GM18873 (cell line): ENCODE data around the gene SLC15A5.

Source experiments
- ATAC-seq: cut with Tn5 transposase; IDR thresholded peaks from one replicate; pipeline ENCODE4 v1.9.1; 2021; ENCODE audit warnings: mild to moderate bottlenecking, moderate library complexity, moderate number of reproducible peaks; ENCODE audit not compliant: unreplicated experiment, low FRiP score

Gene SLC15A5

DNA sequence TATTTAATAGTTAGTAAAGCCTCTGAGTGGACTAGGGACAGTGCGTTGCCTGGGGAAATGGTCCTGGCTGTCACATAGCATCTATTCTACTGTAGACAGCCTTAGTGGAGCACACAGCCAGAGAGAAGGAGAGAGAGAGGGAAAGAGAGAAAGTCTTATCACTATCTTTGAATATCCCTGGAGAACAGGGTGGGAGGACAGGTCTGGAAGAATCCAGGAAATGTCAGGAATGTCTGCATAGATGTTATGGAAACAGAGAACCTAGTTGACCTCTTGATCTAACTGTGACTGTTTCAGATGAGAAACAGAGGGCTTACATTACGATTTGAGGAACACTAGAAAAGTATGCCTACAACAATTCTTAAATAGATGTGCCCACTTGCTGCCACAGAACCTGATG lies 92.8 kb downstream of the SLC15A5 start:
- no peak for ATAC-seq

- no peak for ATAC-seq
Measured at GRCh38 chr12:16183541-16183940, 93.9 kb downstream of the SLC15A5 start.

- ATAC-seq = no peak
Measured at GRCh38 chr12:16175840-16176239, 101.6 kb downstream of the SLC15A5 start.

DNA sequence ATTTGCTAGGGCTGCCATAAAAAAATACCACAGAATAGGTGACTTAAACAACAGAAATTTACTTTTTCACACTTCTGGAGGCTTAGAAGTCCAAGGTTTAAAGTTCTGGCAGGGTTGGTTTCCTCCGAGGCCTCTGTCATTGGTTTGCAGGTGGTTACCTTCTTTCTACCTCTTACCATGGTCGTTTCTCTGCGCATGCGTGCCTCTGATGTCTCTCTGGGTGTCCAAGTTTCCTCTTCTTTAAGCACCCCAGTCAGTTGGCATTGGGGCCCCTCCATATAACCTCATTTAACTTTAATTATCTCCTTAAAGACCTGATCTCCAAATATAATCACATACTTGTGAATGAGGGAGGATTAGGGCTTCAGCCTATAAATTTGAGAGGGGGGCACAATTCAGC lies 103.2 kb downstream of the SLC15A5 start:
- no peak for ATAC-seq

- no peak for ATAC-seq
Measured at GRCh38 chr12:16171348-16171747, 106.1 kb downstream of the SLC15A5 start.

- no peak for ATAC-seq
Measured at GRCh38 chr12:16168078-16168477, 109.4 kb downstream of the SLC15A5 start.

DNA sequence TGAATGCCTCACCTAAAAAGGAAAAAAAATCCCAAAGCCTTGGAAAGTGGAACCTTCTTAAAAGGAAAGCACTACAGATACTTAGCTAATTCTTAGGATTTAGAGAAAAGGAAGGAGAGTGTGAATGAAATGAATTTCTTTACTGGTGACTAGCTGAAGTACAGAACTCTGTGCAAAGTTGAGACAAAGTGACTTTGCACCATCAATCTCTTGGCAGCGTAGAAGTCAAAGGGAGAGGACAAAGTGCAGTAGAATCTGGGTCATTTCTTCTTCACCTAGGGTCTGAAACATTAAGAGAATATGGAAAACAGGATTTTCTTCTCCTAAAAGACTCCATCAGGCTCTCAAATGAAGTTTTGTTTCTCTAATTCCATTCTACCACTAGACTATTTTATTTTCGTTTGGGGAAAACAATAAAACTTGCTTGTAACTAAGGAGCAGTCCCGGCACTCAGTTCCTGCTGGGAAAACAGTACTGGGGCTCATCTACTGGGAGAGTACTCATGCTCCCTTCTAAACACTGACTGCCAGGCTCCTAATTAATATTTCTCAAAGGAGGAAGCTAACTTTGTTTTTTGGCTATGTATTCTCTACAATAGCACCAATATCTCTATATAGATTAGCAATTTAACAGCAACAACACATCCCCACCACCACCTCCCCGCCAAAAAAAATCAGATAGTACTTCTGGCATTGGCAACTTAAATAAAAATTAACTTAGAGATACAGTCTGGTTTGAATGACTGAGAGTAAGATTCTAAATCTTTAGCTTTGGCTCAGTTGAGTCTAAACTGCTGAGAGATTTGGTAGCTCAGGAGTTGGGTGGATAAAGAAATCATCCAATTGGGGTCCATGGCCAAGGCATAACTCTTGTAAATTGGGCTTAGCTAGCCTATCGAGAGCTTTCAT lies 110.7 kb downstream of the SLC15A5 start:
- ATAC-seq = no peak

DNA sequence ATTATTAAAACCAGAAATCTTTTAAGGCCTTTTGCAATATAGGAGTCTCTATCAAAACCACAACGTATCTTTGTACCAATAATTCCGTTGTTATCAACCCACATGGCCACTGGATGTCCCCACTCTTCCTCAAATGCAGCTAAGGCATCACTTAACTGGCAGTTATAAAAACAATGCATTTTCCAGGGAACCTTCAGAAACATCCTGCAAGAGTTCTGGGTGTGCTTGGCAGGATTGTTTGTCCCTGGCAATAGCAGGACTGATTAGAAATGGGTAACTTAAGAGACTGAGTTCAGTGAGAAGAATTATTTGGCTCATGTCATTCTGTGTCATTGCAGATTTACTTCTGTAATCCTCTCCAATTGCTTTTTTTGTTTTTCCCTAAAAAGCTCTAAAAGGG lies 112.0 kb downstream of the SLC15A5 start:
- no peak for ATAC-seq

DNA sequence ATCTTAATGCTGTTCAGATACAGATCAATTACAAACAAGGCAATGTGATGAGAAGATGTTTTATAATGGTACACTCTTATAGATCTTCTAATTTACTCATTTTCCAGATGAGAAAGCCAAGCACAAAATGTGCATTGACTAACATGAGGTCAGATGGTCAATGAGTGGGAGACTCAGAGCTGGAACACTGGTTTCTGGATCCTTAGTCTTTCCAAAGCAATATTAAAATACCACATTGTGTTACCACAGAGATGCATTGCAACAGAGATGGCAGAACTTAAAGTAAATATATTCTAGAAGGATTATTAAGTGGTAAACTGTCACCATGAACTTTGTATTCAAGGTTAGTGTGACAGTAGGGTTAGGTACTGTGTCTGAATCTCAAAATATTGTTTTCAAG lies 113.6 kb downstream of the SLC15A5 start:
- ATAC-seq = no peak

GRCh38 chr12:16163146-16163545 lies 114.3 kb downstream of the SLC15A5 start:
- no peak for ATAC-seq

DNA sequence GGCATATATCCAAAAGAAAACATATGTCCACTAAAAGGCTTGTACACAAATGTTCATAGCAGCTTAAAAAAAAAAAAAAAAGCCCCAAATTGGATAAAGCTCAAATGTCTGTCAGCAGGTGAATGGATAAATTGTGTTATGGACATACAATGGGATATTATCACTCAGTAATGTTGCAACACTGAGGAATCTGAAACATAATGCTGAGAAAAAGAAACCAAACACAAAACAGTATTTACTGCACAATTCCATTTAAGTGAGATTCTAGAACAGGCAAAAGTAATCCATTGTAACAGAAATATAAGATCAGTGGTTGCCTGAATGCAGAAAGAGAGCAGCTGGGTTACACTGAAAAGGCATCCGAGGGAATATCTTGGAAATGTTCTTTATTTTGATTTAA lies 117.9 kb downstream of the SLC15A5 start:
- no peak for ATAC-seq

DNA sequence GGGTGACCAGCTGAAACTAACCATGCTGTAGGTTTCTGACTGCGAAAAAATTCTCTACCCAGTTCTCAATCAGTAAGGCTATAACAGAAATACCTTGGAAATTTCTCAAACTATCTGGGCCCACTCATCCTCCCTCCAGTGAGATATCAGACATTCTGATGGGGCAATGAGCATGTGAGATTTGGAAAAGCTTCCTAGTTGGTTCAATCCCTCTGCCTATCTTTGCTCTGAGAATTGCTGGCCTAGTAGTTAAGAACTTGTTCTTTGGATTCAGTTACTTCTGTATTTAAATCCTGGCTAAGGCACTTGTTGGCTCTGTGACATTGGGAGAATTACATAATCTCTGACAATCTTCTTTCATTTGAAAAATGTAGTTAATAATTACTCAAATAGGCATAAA lies 119.4 kb downstream of the SLC15A5 start:
- ATAC-seq = no peak

DNA sequence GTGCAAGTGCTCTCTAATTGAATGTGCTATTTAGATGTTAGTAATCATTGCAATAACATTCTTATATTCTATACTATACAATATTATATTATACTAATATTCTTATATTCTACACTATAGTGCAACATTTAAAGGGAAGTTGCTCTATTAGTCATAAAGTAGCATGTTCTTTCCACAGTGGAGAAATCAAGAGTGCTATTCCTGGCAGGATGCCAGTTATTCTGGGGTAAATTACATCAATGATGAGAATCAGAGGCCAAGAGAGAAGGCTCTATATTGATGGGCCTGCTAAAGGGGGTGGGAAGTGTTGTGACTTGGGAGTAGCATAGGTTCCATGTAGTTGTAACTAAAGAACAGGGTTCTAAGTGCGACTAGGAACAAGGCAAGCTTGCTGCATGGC lies 121.5 kb downstream of the SLC15A5 start:
- ATAC-seq = no peak

DNA sequence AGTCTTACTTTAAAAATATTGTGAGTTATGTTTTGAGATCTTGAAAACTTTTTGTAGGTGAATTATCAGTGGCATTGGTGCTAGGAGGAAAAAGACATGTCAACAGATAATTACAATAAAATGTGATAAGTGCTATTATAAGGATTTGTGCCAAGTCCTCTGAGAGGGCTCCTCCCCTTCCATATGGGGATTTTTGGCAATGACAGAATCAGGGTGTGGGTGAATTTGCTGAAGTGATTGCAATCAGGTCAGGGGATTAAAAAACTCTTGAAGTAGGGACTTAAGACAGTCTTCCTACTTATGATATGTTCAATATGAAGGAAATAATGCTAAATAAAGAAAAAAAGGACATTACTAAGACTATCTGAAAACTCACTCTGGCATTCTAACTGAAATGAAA lies 122.5 kb downstream of the SLC15A5 start:
- no peak for ATAC-seq

DNA sequence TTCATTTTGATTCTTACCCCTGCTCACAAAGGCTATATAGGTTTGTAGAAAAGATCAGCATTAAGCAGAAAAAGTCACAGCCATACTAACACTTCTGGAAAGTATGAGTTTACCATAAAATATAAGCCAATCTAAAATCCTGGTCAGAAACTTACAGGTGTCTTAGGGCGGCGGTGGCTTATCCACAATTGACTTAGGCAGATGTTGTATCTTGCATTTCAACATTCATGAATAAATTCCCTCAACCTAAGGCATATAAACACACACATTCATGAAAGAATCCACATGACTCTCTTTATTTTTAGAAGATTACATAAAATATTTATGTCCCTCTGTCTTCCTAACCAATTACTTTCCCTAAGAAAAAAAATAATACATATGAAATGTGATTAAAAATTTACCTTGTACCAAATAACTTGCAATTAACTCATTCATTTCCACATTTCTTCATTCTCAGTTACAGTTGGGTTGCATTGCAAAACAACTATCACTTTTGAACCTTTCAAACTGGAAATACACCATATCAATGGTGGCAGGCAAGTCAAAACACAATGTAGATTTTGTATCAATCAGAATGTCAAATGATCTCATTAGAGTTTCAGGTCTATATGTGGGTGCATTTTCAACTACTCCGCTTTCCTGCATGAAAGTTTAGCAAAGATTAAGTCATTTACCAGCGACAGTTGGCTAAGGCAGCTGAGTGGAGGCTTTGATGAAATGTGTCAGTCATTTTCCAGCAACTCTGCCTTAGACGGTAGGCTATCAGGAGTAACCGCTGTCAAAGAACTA lies 124.4 kb downstream of the SLC15A5 start:
- ATAC-seq = no peak

DNA sequence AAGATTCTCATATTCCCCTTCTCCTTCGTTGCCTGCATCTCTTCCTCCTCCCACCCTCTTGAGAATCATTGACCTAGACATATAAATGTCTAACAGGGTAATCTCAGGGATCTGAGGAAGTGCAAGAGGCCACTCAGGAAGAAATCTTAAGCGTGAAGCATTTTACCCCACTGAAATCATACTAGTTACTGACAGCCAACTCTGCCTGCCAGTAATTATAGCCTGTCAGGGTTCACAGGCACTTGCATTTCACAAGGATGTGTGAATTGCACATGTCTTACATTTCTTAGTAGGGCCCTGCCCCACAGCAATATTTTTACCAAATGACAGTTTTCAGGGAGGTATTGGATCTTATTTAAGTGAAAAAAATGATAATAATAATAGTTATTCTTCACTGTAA lies 127.2 kb downstream of the SLC15A5 start:
- no peak for ATAC-seq

GRCh38 chr12:16148938-16149337 lies 128.5 kb downstream of the SLC15A5 start:
- ATAC-seq = no peak
